ENCODE measurements around the gene VPS13A.

DNA sequence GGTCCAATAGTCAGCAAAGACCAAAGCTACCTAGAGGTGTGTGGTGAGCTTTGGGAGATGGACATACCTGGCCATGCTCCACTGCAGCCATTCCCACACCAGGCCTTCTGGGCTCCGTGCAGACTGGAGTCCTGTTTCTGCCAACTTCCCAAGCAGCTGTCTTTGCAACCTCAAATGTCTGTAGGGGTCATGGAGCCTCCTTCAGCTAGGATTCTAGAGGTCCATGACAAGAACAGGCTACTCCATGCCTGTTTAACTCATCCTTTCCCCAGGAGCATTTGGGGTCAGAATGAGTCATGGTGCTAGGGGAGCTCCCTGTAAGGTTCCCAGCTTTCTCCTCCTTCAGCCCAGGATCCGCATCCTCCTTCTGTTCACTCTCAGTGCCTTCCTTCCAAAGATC, 17.1 kb downstream of the VPS13A start:
- TF ChIP-seq, protein P1, sequence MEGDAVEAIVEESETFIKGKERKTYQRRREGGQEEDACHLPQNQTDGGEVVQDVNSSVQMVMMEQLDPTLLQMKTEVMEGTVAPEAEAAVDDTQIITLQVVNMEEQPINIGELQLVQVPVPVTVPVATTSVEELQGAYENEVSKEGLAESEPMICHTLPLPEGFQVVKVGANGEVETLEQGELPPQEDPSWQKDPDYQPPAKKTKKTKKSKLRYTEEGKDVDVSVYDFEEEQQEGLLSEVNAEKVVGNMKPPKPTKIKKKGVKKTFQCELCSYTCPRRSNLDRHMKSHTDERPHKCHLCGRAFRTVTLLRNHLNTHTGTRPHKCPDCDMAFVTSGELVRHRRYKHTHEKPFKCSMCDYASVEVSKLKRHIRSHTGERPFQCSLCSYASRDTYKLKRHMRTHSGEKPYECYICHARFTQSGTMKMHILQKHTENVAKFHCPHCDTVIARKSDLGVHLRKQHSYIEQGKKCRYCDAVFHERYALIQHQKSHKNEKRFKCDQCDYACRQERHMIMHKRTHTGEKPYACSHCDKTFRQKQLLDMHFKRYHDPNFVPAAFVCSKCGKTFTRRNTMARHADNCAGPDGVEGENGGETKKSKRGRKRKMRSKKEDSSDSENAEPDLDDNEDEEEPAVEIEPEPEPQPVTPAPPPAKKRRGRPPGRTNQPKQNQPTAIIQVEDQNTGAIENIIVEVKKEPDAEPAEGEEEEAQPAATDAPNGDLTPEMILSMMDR (conservative IDR thresholded peaks at IDR 0.05; ENCODE audit: low read length): no peak
- TF ChIP-seq EZH2phosphoT487 (IDR thresholded peaks at IDR 0.05; ENCODE audit: borderline replicate concordance, low read depth, low read length): no peak
